HTERT RPE-1 (cell line): Measurements from ENCODE around the gene UBE2H.
"Not testable (repeated sequence)": the region's sequence is repeated elsewhere in the genome, so short reads cannot be mapped to it uniquely, and the experiment has no call there.

ENCODE experiments used
- in situ Hi-C: fragments of 300-500 bp; cut with MboI; formaldehyde crosslinking; loops from 4 replicates; pipeline ENCODE4 v1.14.3; 2020; ENCODE audit warnings: low sequenced_read_pairs

The UBE2H gene

DNA sequence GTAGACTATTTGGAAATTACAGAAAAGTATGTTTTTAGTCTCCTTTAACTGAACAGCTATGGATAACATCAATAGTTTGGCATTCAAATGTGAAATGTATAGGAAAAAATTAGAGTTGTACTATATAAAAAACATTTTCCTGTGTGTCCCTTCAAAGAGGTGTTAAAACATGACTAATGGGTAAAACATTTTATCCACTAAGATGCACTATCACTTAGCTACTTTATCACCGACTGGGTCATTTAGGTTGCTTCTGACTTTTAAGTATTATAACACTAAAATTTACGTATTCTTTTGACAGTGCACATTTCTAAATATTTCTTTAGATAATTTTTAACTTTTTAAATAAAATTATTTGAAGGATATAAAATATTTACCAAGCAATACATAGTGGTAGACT is 77.6 kb downstream of the UBE2H start:
- in situ Hi-C loops = no loop called here

DNA sequence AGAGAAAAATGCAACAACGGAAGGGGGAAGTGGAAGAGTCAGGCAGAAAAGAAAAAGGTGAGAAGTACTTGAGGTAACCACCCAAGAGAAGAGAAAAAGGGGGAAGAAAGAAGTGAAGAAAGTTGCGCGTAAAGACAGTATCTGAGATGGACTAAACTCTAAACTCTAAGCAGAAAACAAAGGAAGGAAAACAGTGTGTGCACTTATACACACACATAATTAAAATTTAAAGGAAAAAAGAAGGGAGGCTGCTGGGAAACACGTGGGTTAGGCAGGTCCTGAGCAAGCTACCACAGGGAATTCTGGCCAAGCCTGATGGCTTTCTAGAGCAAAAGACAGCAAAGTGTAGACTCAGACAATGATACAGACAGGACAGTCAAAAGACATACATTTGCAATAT is 78.0 kb downstream of the UBE2H start:
- in situ Hi-C loops = no loop called here

DNA sequence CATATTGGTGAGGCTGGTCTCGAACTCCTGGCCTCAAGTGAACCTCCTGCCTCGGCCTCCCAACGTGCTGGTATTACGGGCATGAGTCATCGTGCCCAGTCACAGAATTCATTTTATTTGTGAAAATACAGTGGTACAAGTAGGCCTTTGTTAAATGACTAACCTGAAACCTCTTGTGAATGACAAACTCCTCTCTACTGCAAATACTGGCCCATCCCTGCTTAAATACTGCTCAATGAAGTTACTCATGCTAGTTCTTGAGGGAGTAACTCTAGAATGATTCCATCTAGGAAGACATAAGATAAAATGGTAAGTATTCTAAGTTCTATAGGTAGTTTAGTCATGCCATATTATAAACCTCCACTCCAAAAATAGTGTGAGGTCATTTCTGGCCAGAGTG is 80.7 kb downstream of the UBE2H start:
- in situ Hi-C loops = no loop called here

DNA sequence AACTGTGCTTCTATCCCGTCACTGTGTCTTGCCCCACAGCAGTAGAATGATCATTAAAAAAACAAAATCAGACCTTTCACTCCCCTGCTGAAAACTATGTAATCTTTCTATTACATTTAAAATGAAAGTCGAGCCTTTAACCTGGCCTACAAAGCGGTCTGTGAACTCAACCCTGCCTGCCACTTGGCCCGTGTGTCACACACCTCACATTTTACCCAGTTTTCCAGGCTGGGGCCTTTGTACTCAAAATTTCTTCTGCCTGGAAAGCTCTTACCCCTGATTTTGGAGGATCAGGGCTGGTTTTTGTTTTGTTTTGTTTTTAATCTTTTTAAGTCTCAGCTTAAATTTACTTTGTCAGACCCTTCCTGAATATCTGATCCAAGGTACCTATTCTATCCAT is 82.1 kb downstream of the UBE2H start:
- in situ Hi-C loops = no loop called here

DNA sequence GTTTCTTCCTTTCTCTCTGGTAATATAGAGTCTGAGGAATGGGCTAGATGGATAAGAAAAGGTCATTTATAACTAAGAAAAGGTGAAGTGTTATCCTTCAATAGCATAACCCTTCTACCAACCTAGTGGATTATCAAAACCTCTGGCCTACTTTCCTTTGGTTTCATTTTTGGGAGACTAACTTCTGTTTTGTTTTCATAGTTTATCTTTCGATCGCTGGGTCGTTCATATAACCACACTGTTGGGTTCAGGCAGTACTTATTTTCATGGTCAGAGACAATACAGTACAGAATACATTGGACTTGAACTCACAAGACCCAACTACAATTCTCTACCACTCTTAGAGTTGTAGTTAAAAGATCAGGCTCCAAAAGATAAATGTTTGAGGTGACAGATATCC is 86.5 kb downstream of the UBE2H start:
- in situ Hi-C loops = no loop called here

DNA sequence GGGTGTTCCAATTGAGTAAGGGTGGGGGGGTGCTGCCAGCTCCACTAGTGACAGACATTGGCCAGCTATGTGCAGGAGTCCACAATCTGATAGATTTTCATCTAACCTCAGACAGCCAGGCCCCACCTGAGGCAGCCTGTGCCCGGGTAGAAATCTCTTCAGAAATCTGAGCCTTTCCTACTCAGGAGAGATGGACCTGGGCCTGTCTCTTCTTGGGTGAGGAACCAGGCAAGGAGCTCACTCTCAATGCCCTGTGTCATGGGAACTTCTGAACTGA is 86.9 kb downstream of the UBE2H start:
- in situ Hi-C loops = no loop called here

DNA sequence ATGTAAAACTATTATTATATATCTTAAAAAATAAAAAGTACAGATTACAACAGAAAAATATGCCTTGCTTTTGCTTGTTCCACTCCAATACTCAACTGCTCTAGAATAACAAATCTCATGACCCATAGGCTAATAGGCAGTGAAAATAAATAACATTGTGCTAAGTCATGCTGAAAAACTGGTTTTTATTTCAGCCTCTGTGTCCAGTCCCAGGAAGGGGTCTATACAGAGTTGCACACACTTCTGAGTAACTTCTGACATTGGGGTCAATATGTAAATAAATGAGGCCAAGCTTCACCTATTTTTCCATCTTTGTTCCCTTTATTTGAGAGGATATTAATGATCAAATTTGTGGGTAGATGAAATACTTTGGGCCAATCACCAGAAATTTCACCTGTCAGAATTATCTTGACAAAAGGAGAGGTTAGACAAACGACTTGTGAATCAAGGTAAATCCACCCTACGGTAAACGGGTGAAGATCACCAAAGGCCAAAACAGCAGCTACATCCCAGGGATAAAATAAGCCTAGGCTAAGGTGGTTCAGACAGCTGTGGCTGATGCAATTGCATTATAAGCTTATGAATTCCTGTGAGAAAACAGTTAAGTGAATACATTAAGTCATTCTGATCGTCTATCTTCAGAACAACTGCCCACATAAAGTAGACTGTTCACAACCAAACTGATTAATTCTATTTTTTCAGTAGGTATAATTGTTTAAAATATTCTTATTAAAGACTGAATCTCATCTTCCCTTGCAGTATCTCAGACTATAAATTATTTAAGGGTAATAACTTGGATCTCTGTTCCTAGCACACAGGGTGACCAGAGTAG is 87.5 kb downstream of the UBE2H start:
- in situ Hi-C loops = no loop called here

DNA sequence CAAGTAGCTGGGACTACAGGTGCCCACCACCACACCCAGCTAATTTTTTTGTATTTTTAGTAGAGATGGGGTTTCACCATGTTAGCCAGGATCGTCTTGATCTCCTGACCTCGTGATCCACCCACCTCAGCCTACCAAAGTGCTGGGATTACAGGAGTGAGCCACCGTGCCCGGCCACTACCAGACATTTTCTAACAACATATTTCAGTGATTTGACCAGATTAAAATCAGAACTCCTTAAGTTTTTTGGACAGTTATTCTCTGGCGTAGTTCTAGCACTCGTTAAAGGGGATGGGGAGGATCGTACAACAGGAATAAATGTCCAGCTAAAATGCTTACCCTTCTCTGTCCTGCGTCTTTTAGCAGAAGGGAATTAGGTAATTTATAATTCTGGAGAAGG is 88.1 kb downstream of the UBE2H start:
- in situ Hi-C loops = not testable (repeated sequence)

DNA sequence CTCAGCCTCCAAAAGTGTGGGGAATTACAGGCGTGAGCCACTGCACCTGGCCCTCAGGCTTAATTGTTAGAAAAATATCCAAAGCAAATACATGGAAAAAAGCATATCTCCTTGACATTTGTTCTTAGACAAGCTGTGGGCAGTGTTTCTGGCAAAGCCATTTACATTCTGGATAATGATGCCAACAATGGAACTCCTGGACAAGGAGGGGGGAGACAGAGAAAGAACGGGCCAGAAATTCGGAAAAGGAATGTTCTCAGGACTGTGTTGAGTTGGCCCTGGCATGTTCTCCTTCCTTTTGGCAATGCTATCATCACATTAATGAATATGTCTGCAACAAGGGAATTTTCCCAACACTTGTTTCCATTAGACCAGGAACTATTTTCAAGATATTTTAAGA is 88.7 kb downstream of the UBE2H start:
- in situ Hi-C loops = no loop called here

DNA sequence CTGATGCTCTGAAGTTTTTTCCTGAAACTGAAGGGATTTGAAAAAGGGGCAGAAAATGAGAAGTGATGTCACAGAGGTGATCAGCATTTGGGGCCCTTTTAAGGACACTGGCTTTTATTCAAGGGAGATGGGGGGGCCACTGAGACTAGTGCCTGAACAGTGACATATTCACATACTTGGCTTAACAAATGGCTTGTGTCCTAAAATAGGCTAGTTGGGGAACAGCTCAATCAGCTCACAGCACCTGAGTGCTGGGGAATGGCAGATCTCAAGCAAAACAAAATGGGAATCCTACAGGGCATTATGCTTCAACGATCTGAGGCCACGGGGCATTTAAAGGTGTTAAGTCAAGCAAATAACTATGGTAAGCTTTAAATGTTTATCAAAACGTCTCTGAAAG is 90.1 kb downstream of the UBE2H start:
- in situ Hi-C loops = no loop called here

DNA sequence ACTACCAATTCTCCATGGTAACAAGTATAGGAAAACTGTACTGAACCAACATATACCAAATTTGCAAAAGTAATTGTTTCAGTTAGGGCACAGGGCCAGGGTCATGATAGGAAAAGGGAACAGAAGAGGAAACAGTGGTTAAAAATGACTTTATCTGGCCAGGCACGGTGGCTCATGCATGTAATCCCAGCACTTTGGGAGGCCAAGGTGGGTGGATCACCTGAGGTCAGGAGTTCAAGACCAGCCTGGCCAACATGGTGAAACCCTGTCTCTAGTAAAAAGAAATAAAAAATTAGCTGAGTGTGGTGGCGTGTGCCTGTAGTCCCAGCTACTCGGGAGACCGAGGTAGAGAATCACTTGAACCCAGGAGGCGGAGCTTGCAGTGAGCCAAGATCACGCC is 92.0 kb downstream of the UBE2H start:
- in situ Hi-C loops = not testable (repeated sequence)

DNA sequence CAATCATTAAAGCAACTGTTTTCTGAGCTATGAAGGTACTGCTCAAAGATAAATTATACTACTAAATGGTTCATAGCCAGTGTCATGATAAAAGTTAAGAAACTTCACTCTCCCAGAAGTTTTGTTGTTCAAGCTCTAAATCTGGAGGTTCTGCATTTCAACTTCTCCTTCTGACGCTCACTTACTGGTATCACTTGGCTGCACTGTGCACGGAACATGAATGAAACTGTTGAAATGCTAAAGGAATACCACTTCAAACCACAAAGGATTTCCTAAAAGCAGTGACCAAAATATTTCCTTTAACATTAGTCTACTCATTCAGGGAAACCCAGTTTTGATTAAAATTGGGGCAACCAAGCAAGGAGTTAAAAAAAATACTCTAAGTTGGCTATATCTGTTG is 93.6 kb downstream of the UBE2H start:
- in situ Hi-C loops = no loop called here

DNA sequence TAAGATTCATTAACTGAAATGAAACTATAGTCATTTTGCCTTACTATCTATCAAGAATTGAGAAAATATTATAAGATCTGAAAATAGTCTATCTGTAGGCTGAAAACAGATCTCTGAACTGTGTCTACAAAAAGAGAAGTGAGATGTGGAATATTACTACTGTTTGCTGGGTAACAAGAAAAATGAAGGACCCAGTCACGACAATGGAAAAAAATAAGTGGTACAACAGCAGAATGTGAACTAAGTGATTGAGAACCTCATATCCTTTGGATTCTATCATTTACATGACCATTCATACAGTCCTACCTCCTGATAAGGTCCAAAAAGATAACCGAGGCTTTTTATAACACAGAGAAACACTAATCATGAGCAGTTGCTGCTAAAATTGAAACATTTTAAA is 94.3 kb downstream of the UBE2H start:
- in situ Hi-C loops = no loop called here

DNA sequence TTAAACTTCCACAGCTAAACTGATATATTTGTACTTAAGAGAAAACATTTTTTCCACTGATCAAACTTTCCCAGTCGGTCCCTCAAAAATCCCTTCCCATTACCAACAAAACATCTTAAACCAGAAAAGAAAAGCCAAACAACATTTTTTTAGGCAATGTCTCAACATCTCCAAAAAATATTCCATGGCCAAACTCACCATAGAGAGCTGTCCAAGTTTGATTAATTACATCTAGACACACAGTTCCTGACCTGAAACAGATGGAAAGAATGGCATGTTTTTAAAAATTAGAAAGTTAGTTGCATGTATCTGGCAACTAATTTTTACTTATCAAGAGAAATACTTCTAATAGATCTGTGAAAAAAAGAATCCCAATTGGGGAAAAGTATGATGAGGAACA is 95.4 kb downstream of the UBE2H start:
- in situ Hi-C loops = no loop called here

DNA sequence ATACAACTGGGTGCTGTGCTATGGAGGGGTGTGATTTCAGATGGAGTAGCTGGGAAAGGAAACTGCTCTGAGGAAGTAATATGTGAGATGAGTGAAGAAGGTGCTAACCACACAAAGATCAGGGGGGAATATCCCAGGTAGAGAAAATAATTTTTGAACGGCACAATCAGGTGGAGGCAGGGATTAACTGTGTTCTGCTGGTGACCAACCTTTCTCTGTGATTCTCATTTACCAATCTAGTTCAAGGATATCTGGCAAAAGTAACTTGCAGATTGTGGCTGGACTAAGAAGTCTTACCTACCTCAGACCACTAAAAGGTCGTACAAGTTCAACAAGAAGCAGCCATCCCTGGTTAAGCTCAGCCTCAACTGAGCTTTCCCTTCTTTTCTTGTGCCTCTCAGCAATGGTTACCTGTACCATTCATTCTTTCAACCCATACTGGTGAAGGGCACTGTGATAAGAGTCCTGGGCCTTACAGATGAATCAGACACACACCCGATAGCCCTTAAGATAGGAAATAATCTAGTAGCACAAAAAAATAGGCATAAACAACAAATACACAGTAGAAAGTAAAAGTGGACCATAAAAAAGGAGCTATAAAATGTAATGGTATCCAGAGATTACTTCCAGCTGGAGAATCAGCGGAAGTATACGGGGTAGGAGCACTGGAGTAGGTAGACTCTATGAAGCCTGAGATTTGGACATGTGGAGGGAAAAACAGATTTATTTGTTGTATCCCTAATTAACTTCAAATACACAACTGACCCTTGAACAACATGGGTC is 96.6 kb downstream of the UBE2H start:
- in situ Hi-C loops = no loop called here

DNA sequence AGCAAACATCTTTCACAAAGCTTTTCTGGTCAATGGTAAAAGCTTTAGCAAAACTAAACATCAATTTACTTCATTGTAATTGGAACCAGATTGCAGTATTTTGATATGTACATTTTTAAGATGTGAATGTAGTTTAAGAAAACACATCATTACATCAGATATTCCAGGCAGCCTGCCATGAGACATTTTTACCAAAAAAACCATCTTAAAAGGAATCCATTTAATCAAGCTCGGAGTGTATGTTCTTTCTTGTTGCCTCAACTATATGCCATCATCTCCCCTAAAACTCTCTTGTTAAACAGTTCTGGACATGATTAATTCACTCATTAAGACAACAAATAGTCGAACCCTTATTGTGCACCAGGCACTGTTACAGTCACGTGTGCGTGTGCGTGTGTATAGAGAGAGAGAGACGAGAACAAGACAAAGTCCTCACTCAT is 97.5 kb downstream of the UBE2H start:
- in situ Hi-C loops = no loop called here

DNA sequence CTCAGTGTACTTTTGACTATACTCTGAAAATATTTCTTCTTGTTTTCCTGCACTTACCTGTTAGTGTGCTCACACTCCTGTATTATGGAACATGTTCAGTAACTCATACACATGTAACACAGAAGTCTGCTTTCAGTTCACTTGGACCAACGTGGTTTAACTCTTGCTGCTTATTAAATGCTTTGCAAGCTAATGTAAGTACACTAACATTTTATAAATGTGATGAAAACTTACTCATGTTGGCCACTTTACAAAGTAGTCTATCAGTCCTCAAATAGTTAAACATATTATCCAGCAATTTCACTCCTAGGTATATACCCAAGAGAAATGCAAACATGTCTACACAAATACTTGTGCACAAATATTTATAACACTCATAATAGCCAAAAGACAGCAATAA is 98.4 kb downstream of the UBE2H start:
- in situ Hi-C loops = no loop called here

DNA sequence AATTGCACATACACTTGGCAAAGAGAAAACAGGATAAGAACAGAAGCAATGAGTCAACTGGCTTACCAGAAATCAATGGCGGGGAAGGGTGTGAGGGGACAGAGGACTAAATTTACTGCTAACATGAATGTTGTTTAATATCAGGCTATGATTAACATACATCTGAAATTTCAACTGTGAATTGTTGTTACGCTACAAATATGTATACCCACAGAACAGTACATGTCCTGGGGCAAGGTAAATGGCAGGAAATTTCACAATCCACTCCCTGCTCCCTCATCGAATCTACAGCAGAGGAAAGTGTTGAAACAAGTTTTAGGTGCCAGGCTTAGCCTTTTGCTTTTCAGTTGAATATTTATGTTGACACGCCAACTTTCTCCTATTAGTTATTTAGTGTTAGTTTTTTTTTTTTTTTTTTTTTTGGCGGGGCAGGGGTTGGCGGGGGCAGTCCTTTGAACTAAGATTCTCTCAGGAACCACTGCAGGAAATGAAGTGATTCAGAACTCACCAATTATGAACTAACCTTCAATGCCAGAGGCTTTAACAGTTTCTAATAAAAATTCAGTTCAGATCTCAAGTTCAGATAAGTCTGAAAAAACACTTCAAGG is 99.0 kb downstream of the UBE2H start:
- in situ Hi-C loops = no loop called here

DNA sequence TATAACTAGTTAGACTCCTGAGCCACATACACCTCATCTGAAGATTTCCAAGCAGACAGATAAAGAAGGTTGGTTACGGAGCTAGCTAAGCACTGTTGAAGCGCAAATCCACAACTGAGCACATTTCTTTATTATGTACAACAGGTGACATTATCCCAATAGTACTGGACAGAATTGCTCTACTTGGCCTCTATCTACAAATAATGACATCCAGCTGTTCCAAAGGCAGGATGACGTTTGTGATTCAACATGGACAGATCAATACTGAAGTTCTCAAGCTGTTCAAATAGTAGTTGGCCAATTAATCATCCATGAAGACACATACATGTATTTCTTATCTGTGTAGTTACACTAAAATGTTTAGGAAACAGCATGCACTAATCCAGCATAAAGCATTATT is 101.0 kb downstream of the UBE2H start:
- in situ Hi-C loops = no loop called here

DNA sequence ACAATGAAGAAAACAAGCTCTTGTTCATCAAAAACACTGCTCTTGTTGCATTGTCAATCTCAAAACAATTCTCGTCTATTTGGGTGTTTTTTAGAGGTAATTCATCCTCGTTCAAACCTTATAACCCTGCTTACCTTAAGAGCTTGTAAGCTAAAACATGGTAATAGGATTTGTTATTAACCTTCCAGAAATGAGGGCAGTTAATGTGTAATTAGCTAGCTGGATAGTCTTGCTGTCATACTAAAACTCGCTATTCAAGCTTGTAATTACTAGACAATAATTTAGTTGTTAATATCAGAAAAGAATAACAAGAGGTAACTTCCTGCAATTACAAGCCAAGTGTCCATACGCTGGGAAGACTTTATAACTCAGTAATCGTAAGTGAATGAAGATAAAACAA is 101.6 kb downstream of the UBE2H start:
- in situ Hi-C loops = no loop called here

DNA sequence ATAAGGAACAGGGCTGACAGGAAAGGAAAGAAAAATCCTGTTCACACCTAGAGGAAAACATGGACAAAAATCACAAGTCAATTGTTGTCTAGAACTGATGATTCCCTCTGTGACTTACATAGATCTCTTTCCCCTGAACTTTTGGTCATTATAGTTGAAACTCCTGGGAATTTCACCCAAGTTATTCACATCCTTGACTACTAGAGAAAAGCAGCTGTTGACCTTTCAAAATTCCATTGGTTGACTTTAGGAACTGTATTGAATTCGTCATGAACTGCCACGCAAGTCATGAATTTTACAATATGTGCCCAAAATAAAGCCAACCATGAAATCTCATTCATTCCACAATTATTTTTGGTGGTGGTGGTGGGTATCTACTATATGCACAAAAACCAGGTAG is 104.3 kb downstream of the UBE2H start:
- in situ Hi-C loops = no loop called here

DNA sequence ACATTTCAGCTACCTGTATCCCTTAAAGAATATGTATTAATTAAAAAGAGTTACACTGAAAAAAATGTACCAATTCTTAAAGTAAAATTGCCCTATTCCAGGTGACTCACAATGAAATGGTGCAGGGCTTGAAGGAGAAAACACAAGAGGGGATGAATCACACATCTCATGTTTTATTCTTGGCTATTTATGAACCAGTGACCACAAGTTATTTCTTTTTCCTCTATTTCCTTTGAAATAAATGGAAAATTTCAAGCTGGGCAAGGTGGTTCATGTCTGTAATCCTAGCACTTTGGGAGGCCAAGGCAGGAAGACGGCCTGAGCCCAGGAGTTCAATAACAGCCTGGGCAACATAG is 106.8 kb downstream of the UBE2H start:
- in situ Hi-C loops = no loop called here
